OCI-LY7 (cell line): ENCODE data around the gene EIF4E3. TPM values are rescaled to one million over a fixed set of nuclear protein-coding genes. Genes with fewer than 3 reads are reported as not detected.

Experiments used
- BruUV-seq: library from RNA; stranded (reverse); fragments of 400-500 nt; replicated peaks from 2 replicates; lab custom pipeline; 2021; lab: Mats Ljungman, UMichigan
- CTCF ChIA-PET: fragments of 300-600 bp; sonication (Branson Sonifier 250); formaldehyde crosslinking; loops from one replicate; lab custom pipeline; 2022; ENCODE audit warnings: antibody characterized with exemption; ENCODE audit not compliant: unreplicated experiment; lab: Charles Lee
- POLR2A ChIA-PET: fragments of 300-600 bp; sonication (Branson Sonifier 250); formaldehyde crosslinking; loops from one replicate; lab custom pipeline; 2022; ENCODE audit warnings: antibody characterized with exemption; lab: Charles Lee
- DNase-seq: peaks from one replicate; pipeline ENCODE4 v3.0.0-alpha.2; 2015; ENCODE audit warnings: low spot score
- H2AFZ ChIP-seq: fragments of 200-600 bp; sonication (generic), shearing (Covaris generic); 2 replicates; pipeline ENCODE4 v1.6.1; 2014; ENCODE audit warnings: mild to moderate bottlenecking, antibody characterized with exemption, low read length, moderate library complexity
- H3K27ac ChIP-seq: fragments of 200-600 bp; sonication (generic); 2 replicates; pipeline ENCODE4 v1.5.1; 2014; ENCODE audit warnings: mixed run types, low read depth, mild to moderate bottlenecking, moderate library complexity, low read length, inconsistent platforms; ENCODE audit not compliant: poor library complexity, severe bottlenecking
- H3K36me3 ChIP-seq: fragments of 200-600 bp; sonication (generic); 2 replicates; pipeline ENCODE4 v1.6.1; 2014; ENCODE audit warnings: mild to moderate bottlenecking, antibody characterized with exemption, low read length, moderate library complexity, mixed read lengths; ENCODE audit not compliant: insufficient read depth
- H3K4me1 ChIP-seq: fragments of 200-600 bp; sonication (generic); 2 replicates; pipeline ENCODE4 v1.5.1; 2014; ENCODE audit warnings: mild to moderate bottlenecking, low read length; ENCODE audit not compliant: insufficient read depth, poor library complexity, severe bottlenecking
- H3K4me2 ChIP-seq: fragments of 200-600 bp; sonication (generic); 2 replicates; pipeline ENCODE4 v1.6.1; 2014; ENCODE audit warnings: mild to moderate bottlenecking, low read length
- H3K4me3 ChIP-seq: fragments of 200-600 bp; sonication (generic); 2 replicates; pipeline ENCODE4 v1.5.1; 2014; ENCODE audit warnings: mild to moderate bottlenecking, low read depth, low read length; ENCODE audit not compliant: poor library complexity, severe bottlenecking
- H3K79me2 ChIP-seq: fragments of 200-600 bp; sonication (generic); 2 replicates; pipeline ENCODE4 v1.6.1; 2016; ENCODE audit warnings: low read depth, mild to moderate bottlenecking, low read length, moderate library complexity, mixed read lengths; ENCODE audit not compliant: insufficient read depth
- H3K9me2 ChIP-seq: fragments of 200-600 bp; sonication (generic); 2 replicates; pipeline ENCODE4 v1.6.1; 2016; ENCODE audit warnings: mild to moderate bottlenecking, low read length, mixed read lengths; ENCODE audit not compliant: insufficient read depth
- H3K9me3 ChIP-seq: fragments of 200-600 bp; sonication (generic); 2 replicates; pipeline ENCODE4 v1.6.1; 2014; ENCODE audit warnings: mild to moderate bottlenecking, mixed run types, low read length, mixed read lengths
- H4K20me1 ChIP-seq: fragments of 200-600 bp; sonication (generic); 2 replicates; pipeline ENCODE4 v1.6.1; 2014; ENCODE audit warnings: mild to moderate bottlenecking, antibody characterized with exemption, low read length, moderate library complexity, mixed read lengths; ENCODE audit not compliant: insufficient read depth
- EZH2phosphoT487 ChIP-seq: fragments of 200-600 bp; sonication (generic); IDR thresholded peaks from 2 replicates; pipeline ENCODE4 v1.6.1; 2018; ENCODE audit warnings: low read depth, borderline replicate concordance, mild to moderate bottlenecking, mixed run types, antibody characterized with exemption, low read length, moderate library complexity, mixed read lengths
- intact Hi-C: fragments of 100-400 bp; cut with micrococcal nuclease; formaldehyde crosslinking; loops from one replicate; pipeline ENCODE4 v1.10.0; 2022; ENCODE audit not compliant: unreplicated experiment
- total RNA-seq, 2 experiments: library from RNA; depleted of rRNA in 1 of 2; stranded (reverse); fragments of >200 nt in 1 of 2; shearing (Covaris generic) in 1 of 2; gene quantifications; 2 replicates each; pipeline ENCODE4 v1.2.3, GENCODE V29; 2014 to 2022
- TF ChIP-seq, protein P1 (sequence below): fragments of 200-600 bp; sonication (generic); conservative IDR thresholded peaks from 2 replicates; pipeline ENCODE4 v1.5.1; 2014; ENCODE audit warnings: mild to moderate bottlenecking, antibody characterized with exemption, low read length, moderate library complexity, mixed read lengths

The EIF4E3 gene
- total RNA-seq, 2 experiments from 2014 or later, result not detected

DNA sequence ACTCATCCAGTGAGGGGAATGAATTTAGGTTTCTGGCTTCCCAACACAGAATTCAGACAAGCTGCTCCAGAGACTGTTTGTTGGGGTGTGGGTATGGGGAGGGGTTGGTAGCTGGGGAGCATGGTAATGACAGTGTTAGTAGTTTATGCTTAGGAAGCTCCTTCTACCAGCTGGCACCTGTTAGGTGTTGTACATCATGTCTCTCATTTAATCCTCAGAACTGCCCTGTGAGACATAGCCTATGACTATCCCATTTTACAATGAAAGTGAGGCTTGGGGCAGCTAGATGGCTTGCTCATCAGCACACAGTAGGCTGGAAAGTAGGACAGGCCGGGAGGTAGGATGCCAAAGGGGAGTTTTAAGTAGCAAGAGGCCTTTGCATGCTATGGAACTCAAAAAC lies 2.5 kb downstream of the EIF4E3 start:
- H3K79me2 ChIP-seq, result no peaks in the 10 kb centered on the region
- H3K9me2 ChIP-seq, result no peaks in the 10 kb centered on the region
- CTCF ChIA-PET, result no interaction called here
- H3K27ac ChIP-seq, result no peak overlapping the region
- H3K4me1 ChIP-seq, result no peaks in the 10 kb centered on the region
- no peak for TF ChIP-seq EZH2phosphoT487
- TF ChIP-seq, protein P1, sequence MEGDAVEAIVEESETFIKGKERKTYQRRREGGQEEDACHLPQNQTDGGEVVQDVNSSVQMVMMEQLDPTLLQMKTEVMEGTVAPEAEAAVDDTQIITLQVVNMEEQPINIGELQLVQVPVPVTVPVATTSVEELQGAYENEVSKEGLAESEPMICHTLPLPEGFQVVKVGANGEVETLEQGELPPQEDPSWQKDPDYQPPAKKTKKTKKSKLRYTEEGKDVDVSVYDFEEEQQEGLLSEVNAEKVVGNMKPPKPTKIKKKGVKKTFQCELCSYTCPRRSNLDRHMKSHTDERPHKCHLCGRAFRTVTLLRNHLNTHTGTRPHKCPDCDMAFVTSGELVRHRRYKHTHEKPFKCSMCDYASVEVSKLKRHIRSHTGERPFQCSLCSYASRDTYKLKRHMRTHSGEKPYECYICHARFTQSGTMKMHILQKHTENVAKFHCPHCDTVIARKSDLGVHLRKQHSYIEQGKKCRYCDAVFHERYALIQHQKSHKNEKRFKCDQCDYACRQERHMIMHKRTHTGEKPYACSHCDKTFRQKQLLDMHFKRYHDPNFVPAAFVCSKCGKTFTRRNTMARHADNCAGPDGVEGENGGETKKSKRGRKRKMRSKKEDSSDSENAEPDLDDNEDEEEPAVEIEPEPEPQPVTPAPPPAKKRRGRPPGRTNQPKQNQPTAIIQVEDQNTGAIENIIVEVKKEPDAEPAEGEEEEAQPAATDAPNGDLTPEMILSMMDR, result no peak
- H3K36me3 ChIP-seq, result no peaks in the 10 kb centered on the region
- DNase-seq, result no peak
- no peak overlapping the region for H3K4me2 ChIP-seq
- H4K20me1 ChIP-seq, result no peaks in the 10 kb centered on the region
- POLR2A ChIA-PET, result interaction anchor here (0.5 kb wide), 1 partner anchor 13 kb away, joined by 3 read pairs; no protein-coding TSS in a partner anchor
- H3K4me3 ChIP-seq, result no peak overlapping the region
- H2AFZ ChIP-seq, result no peak overlapping the region
- no peaks in the 10 kb centered on the region for H3K9me3 ChIP-seq
- BruUV-seq, result no TSS peak
- intact Hi-C loops, result no loop called here

DNA sequence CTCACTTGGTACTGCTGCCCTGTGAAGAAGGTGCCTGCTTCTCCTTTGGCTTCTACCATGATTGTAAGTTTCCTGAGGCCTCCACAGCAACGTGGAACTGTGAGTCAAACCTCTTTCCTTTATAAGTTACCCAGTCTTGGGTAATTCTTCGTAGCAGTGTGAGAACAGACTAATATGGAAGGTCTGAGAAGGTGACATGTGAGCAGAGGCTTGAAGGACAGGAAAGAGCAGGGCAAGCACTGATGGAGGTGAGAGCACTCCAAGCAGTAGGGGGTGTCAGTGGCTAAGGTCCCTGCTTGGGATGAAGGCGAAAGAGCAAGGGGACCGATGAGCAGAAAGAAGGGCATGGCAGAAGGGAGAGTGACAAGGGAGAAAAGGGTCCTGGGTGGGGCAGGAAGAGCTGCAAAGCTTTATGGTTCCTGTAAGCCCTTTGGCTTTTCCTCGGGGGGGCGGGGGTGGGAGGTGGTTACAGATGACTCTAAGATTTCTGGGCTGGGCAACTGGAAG lies 3.5 kb downstream of the EIF4E3 start:
- Histone ChIP-seq H3K9me3 (no peaks in the 10 kb centered on the region), H4K20me1 (no peaks in the 10 kb centered on the region), H3K79me2 (no peaks in the 10 kb centered on the region), H3K36me3 (no peaks in the 10 kb centered on the region), H3K4me2 (no peak overlapping the region), H2AFZ (no peak overlapping the region), H3K4me1 (no peaks in the 10 kb centered on the region), H3K9me2 (no peaks in the 10 kb centered on the region), H3K4me3 (no peak overlapping the region), H3K27ac (no peak overlapping the region)
- TF ChIP-seq, protein P1, result no peak
- TF ChIP-seq EZH2phosphoT487, result no peak
- DNase-seq, result no peak
- ChIA-PET CTCF (interaction anchor here (0.6 kb wide), 1 partner anchor 44 kb away, joined by 4 read pairs; no protein-coding TSS in a partner anchor), POLR2A (no interaction called here)
- no TSS peak for BruUV-seq
- intact Hi-C loops, result no loop called here

DNA sequence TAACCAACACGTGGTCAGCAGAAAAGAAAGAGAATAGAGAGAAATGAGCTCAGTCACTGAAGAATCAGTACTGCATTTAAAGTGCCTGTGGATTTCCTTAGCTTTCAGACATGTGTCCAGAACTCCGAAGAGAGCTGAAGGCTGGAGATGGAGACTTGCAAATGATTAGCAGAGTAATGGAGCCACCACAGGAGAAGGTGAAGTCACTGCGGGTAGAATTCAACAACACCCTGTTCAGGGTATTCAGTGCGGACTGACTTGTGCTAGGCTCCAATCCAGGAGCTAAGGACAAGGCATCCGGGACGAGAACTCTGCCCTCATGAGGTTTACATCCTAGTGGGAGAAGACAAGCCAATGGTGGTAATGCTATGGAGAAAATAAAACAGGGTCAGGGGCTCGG lies 4.2 kb downstream of the EIF4E3 start:
- Histone ChIP-seq H2AFZ (no peak overlapping the region), H3K4me1 (no peaks in the 10 kb centered on the region), H3K4me3 (no peak overlapping the region), H3K4me2 (no peak overlapping the region), H3K36me3 (no peaks in the 10 kb centered on the region), H3K9me3 (no peaks in the 10 kb centered on the region), H3K9me2 (no peaks in the 10 kb centered on the region), H3K27ac (no peak overlapping the region), H4K20me1 (no peaks in the 10 kb centered on the region), H3K79me2 (no peaks in the 10 kb centered on the region)
- intact Hi-C loops, result no loop called here
- no peak for TF ChIP-seq EZH2phosphoT487
- TF ChIP-seq, protein P1, result no peak
- no TSS peak for BruUV-seq
- CTCF ChIA-PET, result no interaction called here
- DNase-seq, result no peak
- POLR2A ChIA-PET, result interaction anchor here (0.7 kb wide), 1 partner anchor 42 kb away, joined by 3 read pairs; no protein-coding TSS in a partner anchor
